M059J (cell line): Measurements from ENCODE around the gene DNTT. TPM values are rescaled to one million over a fixed set of nuclear protein-coding genes. Genes with fewer than 3 reads are reported as not detected.
A peak's percentile ranks its signal among the peaks of the same experiment; 100 is the strongest.
"Not testable (repeated sequence)": the region's sequence is repeated elsewhere in the genome, so short reads cannot be mapped to it uniquely, and the experiment has no call there.

Experiments used
- DNase-seq: peaks from one replicate; pipeline ENCODE4 v3.0.0-alpha.2; 2012; ENCODE audit warnings: low read depth
- total RNA-seq: library from RNA; depleted of rRNA; stranded (reverse); fragments of >200 nt; shearing (Covaris generic); gene quantifications from 2 replicates; pipeline ENCODE4 v1.2.3, GENCODE V29; 2014

Gene DNTT
- total RNA-seq, 1 experiment from 2014 or later = not detected

GRCh38 chr10:96276426-96276825 lies 27.8 kb upstream of the DNTT start:
- DNase-seq = no peak

GRCh38 chr10:96276831-96277230 lies 27.4 kb upstream of the DNTT start:
- DNase-seq = no peak

GRCh38 chr10:96279191-96279641 lies 25.0 kb upstream of the DNTT start:
- no peak for DNase-seq

- no peak for DNase-seq
These were observed 23.4 kb upstream of the DNTT start for GRCh38 chr10:96280859-96281258.

GRCh38 chr10:96281444-96282029 lies 22.7 kb upstream of the DNTT start:
- no peak for DNase-seq

- DNase-seq = no peak
These were observed 20.9 kb upstream of the DNTT start for GRCh38 chr10:96283351-96283750.

GRCh38 chr10:96283756-96284155 lies 20.5 kb upstream of the DNTT start:
- DNase-seq = no peak

- no peak for DNase-seq
These were observed 18.9 kb upstream of the DNTT start for GRCh38 chr10:96285331-96285752.

GRCh38 chr10:96287392-96288105 lies 16.7 kb upstream of the DNTT start:
- peak; percentile 1 for DNase-seq

- DNase-seq = no peak
These were observed 16.0 kb upstream of the DNTT start for GRCh38 chr10:96288151-96288621.

GRCh38 chr10:96289218-96289910 lies 14.9 kb upstream of the DNTT start:
- no peak for DNase-seq

- no peak for DNase-seq
These were observed 13.7 kb upstream of the DNTT start for GRCh38 chr10:96290368-96291133.

GRCh38 chr10:96292971-96293920 lies 11.0 kb upstream of the DNTT start:
- peak; percentile 27 for DNase-seq

- DNase-seq = no peak
These were observed 8.8 kb upstream of the DNTT start for GRCh38 chr10:96295475-96295874.

GRCh38 chr10:96297486-96297885 lies 6.7 kb upstream of the DNTT start:
- DNase-seq = no peak

- no peak for DNase-seq
These were observed 5.9 kb upstream of the DNTT start for GRCh38 chr10:96298362-96298761.

GRCh38 chr10:96299383-96299782 lies 4.9 kb upstream of the DNTT start:
- no peak for DNase-seq

GRCh38 chr10:96301616-96302015 lies 2.6 kb upstream of the DNTT start:
- DNase-seq = no peak

GRCh38 chr10:96305019-96305418 lies 785 bp downstream of the DNTT start:
- no peak for DNase-seq

- peak; percentile 17 for DNase-seq
These were observed 2.3 kb downstream of the DNTT start for GRCh38 chr10:96306516-96306915.

- DNase-seq = not testable (repeated sequence)
These were observed 4.6 kb downstream of the DNTT start for GRCh38 chr10:96308854-96309253.
